ENCODE data around the gene SPINK8. TPM values are rescaled to one million over a fixed set of nuclear protein-coding genes. Genes with fewer than 3 reads are reported as not detected.

Gene SPINK8
- total and polyA plus RNA-seq, 7 donors: not detected

DNA sequence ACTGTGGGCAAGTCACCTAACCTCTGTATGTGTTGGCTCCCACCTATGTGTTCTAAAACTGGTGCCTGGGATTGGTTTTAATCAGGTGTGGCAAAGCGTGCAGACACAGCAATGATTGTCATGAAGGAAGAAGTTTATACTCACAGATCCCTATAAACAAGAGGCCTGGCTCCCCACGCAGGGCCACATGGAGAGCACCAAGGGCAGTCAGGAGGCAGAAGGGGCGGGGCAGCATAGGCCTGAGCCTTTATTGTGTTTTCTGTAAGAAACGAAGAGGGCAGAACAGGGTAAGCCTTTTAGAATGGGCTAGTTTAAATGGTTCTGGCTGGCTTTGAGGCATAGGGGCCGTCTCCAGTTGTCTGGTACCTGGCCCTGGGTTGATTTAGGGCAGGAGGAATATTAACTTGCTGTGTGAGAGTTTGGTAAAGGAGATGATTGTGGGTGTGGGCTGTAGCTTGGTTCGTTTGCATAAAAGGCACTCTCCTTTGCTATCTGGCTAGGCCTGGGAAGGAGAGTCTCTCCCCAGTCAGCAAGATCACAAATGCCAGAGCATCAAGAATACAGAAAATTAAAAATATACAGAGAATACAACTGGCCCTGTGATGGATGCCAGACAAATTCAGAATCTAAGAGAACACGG lies 36.4 kb upstream of the SPINK8 start:
- intact Hi-C loops (cut with DNase I): no loop called here
- Histone ChIP-seq H3K36me3 (ENCODE audit: insufficient read depth in 1 of 2, low read depth in 1 of 2) (no peaks in the 10 kb centered on the region), H3K4me1 (no peaks in the 10 kb centered on the region), H3K27ac (no peak overlapping the region), H3K9me3 (no peaks in the 10 kb centered on the region), H3K4me3 (no peak overlapping the region), H3K27me3 (ENCODE audit: insufficient read depth in 3 of 3, low read length in 2 of 3) (no peaks in the 10 kb centered on the region)
- WGBS, 3 donors: 56 to 64% (median 57%) methylated on average over 7 of the region's 7 CpGs
- ATAC-seq (no peak), DNase-seq (no peak)
- no peak for TF ChIP-seq CTCF (IDR thresholded peaks at IDR 0.05)

- no peaks in the 10 kb centered on the region for H3K4me1 ChIP-seq
Measured at GRCh38 chr3:48367201-48367600, 33.7 kb upstream of the SPINK8 start.

DNA sequence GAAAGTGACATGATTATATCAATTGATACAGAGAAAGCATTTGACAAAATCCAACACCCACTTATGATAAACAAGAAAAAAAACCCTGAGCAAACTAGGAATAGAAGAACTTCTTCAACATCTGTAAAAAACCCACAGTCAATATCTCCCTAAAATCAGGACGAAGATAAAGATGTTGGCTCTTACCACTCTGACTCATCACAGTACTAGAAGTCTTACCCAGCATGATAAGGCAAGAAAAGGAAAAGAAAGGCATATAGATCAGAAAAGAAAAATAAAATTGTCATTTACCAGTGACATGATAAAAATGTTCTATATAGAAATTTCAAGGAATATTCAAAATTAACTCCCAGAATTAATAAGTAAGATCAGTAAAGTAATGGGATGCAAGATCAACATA lies 31.4 kb upstream of the SPINK8 start:
- Histone ChIP-seq H3K27me3 (ENCODE audit: insufficient read depth in 3 of 3, low read length in 2 of 3) (no peaks in the 10 kb centered on the region), H3K27ac (no peak overlapping the region), H3K4me1 (no peaks in the 10 kb centered on the region), H3K9me3 (peaks cover 10% of the 10 kb centered on the region), H3K36me3 (ENCODE audit: insufficient read depth in 1 of 2, low read depth in 1 of 2) (no peaks in the 10 kb centered on the region), H3K4me3 (no peak overlapping the region)
- no peak for TF ChIP-seq CTCF (IDR thresholded peaks at IDR 0.05)
- ATAC-seq (no peak), DNase-seq (no peak)
- intact Hi-C loops (cut with DNase I): no loop called here
- 64 to 74% (median 73%) methylated on average over 1 of the region's 1 CpG for whole genome bisulfite sequencing, 3 donors

More at GRCh38 chr3:48367201-48367600, 33.7 kb upstream of the SPINK8 start:
- no peak for ATAC-seq
- no peak for TF ChIP-seq CTCF (IDR thresholded peaks at IDR 0.05)
- no peaks in the 10 kb centered on the region for H3K27me3 ChIP-seq (ENCODE audit: insufficient read depth in 3 of 3, low read length in 2 of 3)
- no peak overlapping the region for H3K27ac ChIP-seq
- H3K4me3 ChIP-seq: no peak overlapping the region
- intact Hi-C loops (cut with DNase I): no loop called here
- no peak for DNase-seq
- H3K9me3 ChIP-seq: peaks cover 1% of the 10 kb centered on the region
- no peaks in the 10 kb centered on the region for H3K36me3 ChIP-seq (ENCODE audit: insufficient read depth in 1 of 2, low read depth in 1 of 2)

GRCh38 chr3:48361928-48362327 lies 28.5 kb upstream of the SPINK8 start:
- Histone ChIP-seq H3K4me3 (no peak overlapping the region), H3K9me3 (peaks cover 10% of the 10 kb centered on the region), H3K27ac (no peak overlapping the region), H3K4me1 (no peaks in the 10 kb centered on the region), H3K36me3 (ENCODE audit: insufficient read depth in 1 of 2, low read depth in 1 of 2) (no peaks in the 10 kb centered on the region), H3K27me3 (ENCODE audit: insufficient read depth in 3 of 3, low read length in 2 of 3) (peaks cover 0 to 5% (median 0%) of the 10 kb centered on the region in 3 donors)
- intact Hi-C loops (cut with DNase I): no loop called here
- TF ChIP-seq CTCF (IDR thresholded peaks at IDR 0.05): no peak
- ATAC-seq: no peak
- DNase-seq: no peak

DNA sequence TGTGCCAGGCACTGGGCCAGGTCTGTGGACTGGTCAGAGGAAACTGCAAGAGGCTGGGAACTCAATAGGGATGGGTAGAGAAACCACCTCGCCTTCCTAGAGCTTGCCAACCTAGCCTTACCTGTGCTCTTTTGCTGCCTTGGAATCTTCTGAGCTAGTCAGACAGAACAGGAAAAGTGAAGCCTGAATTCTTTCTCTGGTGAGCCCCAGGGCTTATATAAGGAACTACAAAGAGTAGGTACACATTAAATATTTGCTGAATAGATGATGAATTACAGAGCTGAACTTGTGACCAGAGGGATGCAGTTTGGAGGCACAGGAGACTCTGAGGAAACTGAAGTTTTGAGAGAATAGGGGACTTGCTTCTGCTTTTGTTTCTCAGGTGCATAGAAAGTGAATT lies 23.0 kb upstream of the SPINK8 start:
- no peak for ATAC-seq
- Histone ChIP-seq H3K27ac (no peak overlapping the region), H3K9me3 (peaks cover under 1% of the 10 kb centered on the region), H3K27me3 (ENCODE audit: insufficient read depth in 3 of 3, low read length in 2 of 3) (peaks cover 0 to 5% (median 0%) of the 10 kb centered on the region in 3 donors), H3K36me3 (ENCODE audit: insufficient read depth in 1 of 2, low read depth in 1 of 2) (no peaks in the 10 kb centered on the region), H3K4me1 (no peaks in the 10 kb centered on the region), H3K4me3 (no peak overlapping the region)
- no peak for DNase-seq
- no peak for TF ChIP-seq CTCF (IDR thresholded peaks at IDR 0.05)
- intact Hi-C loops (cut with DNase I): no loop called here
- WGBS, 3 donors: 72 to 83% (median 82%) methylated on average over 1 of the region's 1 CpG
